Measurements from ENCODE around the gene MB. TPM values are rescaled to one million over a fixed set of nuclear protein-coding genes. Genes with fewer than 3 reads are reported as not detected.
A peak's percentile ranks its signal among the peaks of the same experiment; 100 is the strongest.

MB gene
- polyA plus RNA-seq, 2 of the 4 experiments (the other 2 are of a cell fraction), result 6.9 to 12.1 TPM

DNA sequence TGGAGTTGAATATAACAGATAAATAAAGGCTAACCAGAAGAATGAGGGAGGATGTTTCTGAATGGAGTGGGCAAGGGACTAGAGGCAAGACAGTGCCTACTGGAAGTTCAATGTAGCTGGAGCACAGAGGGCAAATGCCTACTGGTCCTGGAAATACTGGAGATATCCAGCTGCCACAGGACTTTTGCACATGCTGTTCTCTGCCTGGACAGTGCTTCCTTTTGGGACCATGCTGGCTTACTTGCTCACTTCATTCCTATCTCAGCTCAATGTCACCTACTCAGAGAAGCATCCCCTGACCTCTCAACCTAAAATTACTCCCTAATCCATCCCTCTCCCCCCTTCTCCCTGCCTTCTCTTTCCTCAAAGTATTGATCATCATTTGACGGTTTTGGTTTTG is 56.3 kb downstream of the MB start (continued):
- TF ChIP-seq JUN (IDR thresholded peaks at IDR 0.05), result no peak
- no peak for TF ChIP-seq POLR2AphosphoS2 (conservative IDR thresholded peaks at IDR 0.05; ENCODE audit: low read length)
- TF ChIP-seq FOSL2 (IDR thresholded peaks at IDR 0.05), result no peak
- no peak for TF ChIP-seq FOSL2 (CRISPR knock-in tag; IDR thresholded peaks at IDR 0.05)
- no peak for TF ChIP-seq ZSCAN20 (CRISPR knock-in tag; IDR thresholded peaks at IDR 0.05)

DNA sequence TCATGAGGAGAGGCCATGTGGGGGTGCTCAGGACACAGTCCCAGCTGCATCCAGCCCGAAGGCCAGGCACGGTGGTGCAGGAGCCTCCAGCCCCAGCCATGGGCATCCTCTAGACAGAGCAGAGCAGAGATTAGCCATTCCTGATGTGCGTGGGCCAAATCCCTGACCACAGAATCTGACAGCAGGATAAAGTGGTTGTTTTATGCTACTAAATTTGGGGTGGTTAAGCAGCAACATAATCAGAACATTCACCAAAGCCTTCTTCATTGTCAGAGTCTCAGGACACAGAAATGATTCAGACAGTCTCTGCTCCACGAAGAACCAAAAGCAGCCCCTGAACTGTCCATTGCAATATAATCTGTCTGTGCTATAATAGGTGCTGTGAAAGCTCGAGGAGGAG is 56.8 kb downstream of the MB start:
- Histone ChIP-seq H3K4me2 (no peak overlapping the region), H3K4me1 (peaks cover 21% of the 10 kb centered on the region), H3K9me3 (0 out of 3 replicates have a peak, but pooled peaks cover 4% of the 10 kb centered on the region), H3K4me3 (no peak overlapping the region), H3K27ac (peak overlapping the region in 1 of 2 experiments; percentile 90; a peak in 3 of 6 replicates)
- CTCF ChIA-PET, result interaction anchor here (1.5 kb wide), 1 partner anchor 130 kb away, joined by 3 read pairs; no protein-coding TSS in a partner anchor
- ATAC-seq (0 out of 6 replicates have a peak, but pooled peaks of 1 of the 2 experiments have one; percentile 24), DNase-seq (ENCODE audit: low read depth in 1 of 2, low spot score in 1 of 2) (no peak), FAIRE-seq (no peak)
- no peak for TF ChIP-seq ZFP36 (IDR thresholded peaks at IDR 0.05; ENCODE audit: borderline replicate concordance, partially characterized antibody)
- TF ChIP-seq, protein P1, sequence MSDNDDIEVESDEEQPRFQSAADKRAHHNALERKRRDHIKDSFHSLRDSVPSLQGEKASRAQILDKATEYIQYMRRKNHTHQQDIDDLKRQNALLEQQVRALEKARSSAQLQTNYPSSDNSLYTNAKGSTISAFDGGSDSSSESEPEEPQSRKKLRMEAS (IDR thresholded peaks at IDR 0.05), result no peak
- TF ChIP-seq PHF8 (IDR thresholded peaks at IDR 0.05; ENCODE audit: borderline replicate concordance, low read depth), result no peak
- TF ChIP-seq RNF2 (IDR thresholded peaks at IDR 0.05; ENCODE audit: borderline replicate concordance, low read depth), result no peak
- 89% methylated on average over 5 of the region's 5 CpGs for WGBS (ENCODE audit: missing lambda C conversion rate)
- POLR2A ChIA-PET, result no interaction called here

DNA sequence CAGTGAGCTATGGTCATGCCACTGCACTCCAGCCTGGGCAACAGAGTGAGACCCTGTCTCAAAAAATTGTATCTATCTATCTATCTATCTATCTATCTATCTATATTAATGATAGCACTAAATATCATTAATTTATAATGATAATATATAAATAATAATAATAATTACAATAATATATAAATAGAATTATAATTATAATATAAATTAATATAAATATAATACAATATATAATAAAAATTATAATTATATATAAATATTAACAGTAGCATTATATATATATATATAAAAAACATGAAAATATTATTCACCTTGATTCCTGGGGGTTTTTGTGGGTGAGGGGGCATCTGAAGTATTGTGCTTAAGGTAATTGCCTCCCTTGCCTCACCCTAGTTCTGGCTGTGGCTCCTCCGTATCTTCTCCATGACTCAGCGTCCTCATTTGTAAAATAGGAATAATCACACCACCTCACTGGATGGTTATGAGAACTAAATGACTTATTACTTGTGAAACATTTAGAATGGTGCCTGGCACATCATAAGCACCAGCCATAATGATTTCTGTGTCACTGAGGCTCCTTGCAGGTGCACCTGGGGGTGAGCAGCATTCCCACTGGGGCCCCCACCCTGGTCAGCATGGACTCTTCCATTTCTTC is 57.6 kb downstream of the MB start:
- WGBS (ENCODE audit: missing lambda C conversion rate), result 78% methylated on average over 2 of the region's 2 CpGs
- no peak for FAIRE-seq
- ATAC-seq, result no peak

DNA sequence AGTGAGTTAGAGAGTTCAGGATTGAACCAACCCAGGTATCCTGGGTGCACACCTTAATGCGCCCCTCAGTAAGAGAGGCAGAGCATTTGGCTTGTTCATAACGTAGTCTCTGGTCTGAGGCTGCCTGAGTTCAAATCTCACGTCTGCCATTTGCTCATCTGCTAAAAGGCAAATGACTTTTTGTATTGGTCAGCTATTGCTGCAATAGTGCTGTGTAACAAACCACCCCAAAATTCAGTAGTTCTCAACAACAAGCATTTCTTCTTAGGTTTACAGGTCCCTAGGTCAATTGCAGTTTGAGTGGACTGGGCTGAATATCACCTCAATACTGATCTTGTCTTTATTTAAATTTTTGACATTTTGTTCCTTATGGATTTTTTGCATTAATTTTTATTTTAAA is 58.4 kb downstream of the MB start:
- DNase-seq (ENCODE audit: low read depth in 1 of 2, low spot score in 1 of 2) (no peak), FAIRE-seq (no peak), ATAC-seq (no peak)
- no peak overlapping the region for H3K4me2 ChIP-seq
- 0 out of 3 replicates have a peak, but pooled peaks cover 4% of the 10 kb centered on the region for H3K9me3 ChIP-seq
- ChIA-PET POLR2A (no interaction called here), CTCF (interaction anchor here (1.3 kb wide), 1 partner anchor 24 kb away, joined by 5 read pairs; no protein-coding TSS in a partner anchor)
- 48% methylated on average over 3 of the region's 3 CpGs for WGBS (ENCODE audit: missing lambda C conversion rate)
- peaks cover 21% of the 10 kb centered on the region for H3K4me1 ChIP-seq
- TF ChIP-seq TP53 (CRISPR knock-in tag; IDR thresholded peaks at IDR 0.05) (no peak), CBX8 (IDR thresholded peaks at IDR 0.05) (no peak), ZC3H11A (IDR thresholded peaks at IDR 0.05) (no peak), HEYL (CRISPR knock-in tag; IDR thresholded peaks at IDR 0.05) (no peak), JUN (IDR thresholded peaks at IDR 0.05) (no peak), KDM5A (IDR thresholded peaks at IDR 0.05) (no peak)
- TF ChIP-seq, protein P2, sequence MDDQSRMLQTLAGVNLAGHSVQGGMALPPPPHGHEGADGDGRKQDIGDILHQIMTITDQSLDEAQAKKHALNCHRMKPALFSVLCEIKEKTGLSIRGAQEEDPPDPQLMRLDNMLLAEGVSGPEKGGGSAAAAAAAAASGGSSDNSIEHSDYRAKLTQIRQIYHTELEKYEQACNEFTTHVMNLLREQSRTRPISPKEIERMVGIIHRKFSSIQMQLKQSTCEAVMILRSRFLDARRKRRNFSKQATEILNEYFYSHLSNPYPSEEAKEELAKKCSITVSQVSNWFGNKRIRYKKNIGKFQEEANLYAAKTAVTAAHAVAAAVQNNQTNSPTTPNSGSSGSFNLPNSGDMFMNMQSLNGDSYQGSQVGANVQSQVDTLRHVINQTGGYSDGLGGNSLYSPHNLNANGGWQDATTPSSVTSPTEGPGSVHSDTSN (IDR thresholded peaks at IDR 0.05), result no peak
- no peak overlapping the region for H3K4me3 ChIP-seq
- H3K27ac ChIP-seq, result no peak overlapping the region

More for the DNA sequence above, 57.6 kb downstream of the MB start:
- POLR2A ChIA-PET, result no interaction called here
- DNase-seq (ENCODE audit: low read depth in 1 of 2, low spot score in 1 of 2), result no peak
- no peak overlapping the region for H3K4me2 ChIP-seq
- H3K27ac ChIP-seq, result peak overlapping the region in 1 of 2 experiments; percentile 90; a peak in 1 of 6 replicates
- CTCF ChIA-PET, result interaction anchor here (1.5 kb wide), 1 partner anchor 129 kb away, joined by 3 read pairs; no protein-coding TSS in a partner anchor
- peaks cover 21% of the 10 kb centered on the region for H3K4me1 ChIP-seq
- TF ChIP-seq GATA3 (IDR thresholded peaks at IDR 0.05; ENCODE audit: borderline replicate concordance), result no peak
- H3K4me3 ChIP-seq, result no peak overlapping the region
- 0 out of 3 replicates have a peak, but pooled peaks cover 4% of the 10 kb centered on the region for H3K9me3 ChIP-seq

DNA sequence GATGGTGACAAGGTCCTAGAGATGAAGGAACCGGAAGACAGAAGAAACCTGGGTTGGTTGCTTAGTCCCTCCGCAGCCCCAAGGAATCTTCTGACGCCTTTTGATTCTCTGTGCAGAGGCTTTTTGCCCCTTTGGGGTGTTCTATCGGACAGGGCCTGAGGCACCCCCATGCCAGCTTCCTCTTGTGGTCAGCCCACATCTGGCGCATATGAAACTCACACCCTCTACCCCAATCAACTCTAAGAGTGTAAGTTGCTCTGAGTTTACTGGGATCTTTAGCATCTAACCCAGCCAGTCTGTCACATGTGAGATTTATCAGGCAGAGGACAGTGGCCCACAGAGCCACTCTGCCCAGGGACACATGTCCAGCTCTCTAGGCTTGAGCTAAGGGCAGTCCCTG is 59.1 kb downstream of the MB start:
- TF ChIP-seq ZNF302 (CRISPR knock-in tag; IDR thresholded peaks at IDR 0.05) (no peak), KDM5A (IDR thresholded peaks at IDR 0.05) (no peak), CBX2 (IDR thresholded peaks at IDR 0.05; ENCODE audit: borderline replicate concordance, low read depth) (no peak), POLR2A (IDR thresholded peaks at IDR 0.05; ENCODE audit: low read length) (no peak), EHMT2 (IDR thresholded peaks at IDR 0.05; ENCODE audit: low read depth) (no peak), CEBPB (IDR thresholded peaks at IDR 0.05) (no peak), JUN (IDR thresholded peaks at IDR 0.05) (no peak), HDAC2 (IDR thresholded peaks at IDR 0.05) (no peak)
- TF ChIP-seq, protein P3, sequence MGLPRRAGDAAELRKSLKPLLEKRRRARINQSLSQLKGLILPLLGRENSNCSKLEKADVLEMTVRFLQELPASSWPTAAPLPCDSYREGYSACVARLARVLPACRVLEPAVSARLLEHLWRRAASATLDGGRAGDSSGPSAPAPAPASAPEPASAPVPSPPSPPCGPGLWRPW (IDR thresholded peaks at IDR 0.05), result no peak
- 89% methylated on average over 5 of the region's 5 CpGs for WGBS (ENCODE audit: missing lambda C conversion rate)
- CTCF ChIA-PET, result interaction anchor here (1.3 kb wide), 1 partner anchor 24 kb away, joined by 5 read pairs; no protein-coding TSS in a partner anchor
- DNase-seq (ENCODE audit: low read depth in 1 of 2, low spot score in 1 of 2), result no peak
- no peak overlapping the region for H3K4me3 ChIP-seq
- FAIRE-seq, result no peak
- no peak overlapping the region for H3K27ac ChIP-seq
- POLR2A ChIA-PET, result no interaction called here
- no peak overlapping the region for H3K4me2 ChIP-seq
- 0 out of 3 replicates have a peak, but pooled peaks cover 4% of the 10 kb centered on the region for H3K9me3 ChIP-seq
- ATAC-seq, result no peak
- peaks cover 16% of the 10 kb centered on the region for H3K4me1 ChIP-seq
